H1 (cell line): ENCODE measurements around the gene WNT3A. TPM values are rescaled to one million over a fixed set of nuclear protein-coding genes. Genes with fewer than 3 reads are reported as not detected.

Source experiments
- CTCF ChIA-PET: fragments of 300-600 bp; sonication (Branson Sonifier 250); formaldehyde crosslinking; loops from one replicate; lab custom pipeline; 2021; ENCODE audit not compliant: partially characterized antibody; lab: Charles Lee
- POLR2A ChIA-PET: fragments of 300-600 bp; sonication (Branson Sonifier 250); formaldehyde crosslinking; loops from one replicate; lab custom pipeline; 2021; ENCODE audit warnings: inconsistent platforms; ENCODE audit not compliant: partially characterized antibody; lab: Charles Lee
- DNase-seq, 2 experiments: peaks; one replicate each; pipeline versions ENCODE4 v3.0.0 to v3.0.0-alpha.2; 2010 to 2022; ENCODE audit warnings: low spot score in 2 of 2, low read depth in 1 of 2, mixed read lengths in 1 of 2
- FAIRE-seq: peaks from 2 replicates; lab custom pipeline; 2011; peaks lifted over from hg19 to GRCh38; lab: Jason Lieb, UNC
- H2AFZ ChIP-seq: 2 replicates; pipeline ENCODE4 v1.8.1; 2012; ENCODE audit warnings: low read length, inconsistent platforms
- H2AK5ac ChIP-seq: 2 replicates; pipeline ENCODE4 v1.6.1; 2013; ENCODE audit warnings: low read depth, low read length
- H2BK120ac ChIP-seq: replicated peaks from 2 replicates; pipeline ENCODE3; 2013; ENCODE audit warnings: low read depth, low read length, inconsistent platforms
- H2BK12ac ChIP-seq: 2 replicates; pipeline ENCODE4 v1.6.1; 2013; ENCODE audit warnings: low read depth, low read length
- H2BK15ac ChIP-seq: 2 replicates; pipeline ENCODE4 v1.6.1; 2013; ENCODE audit warnings: low read length
- H2BK20ac ChIP-seq: 2 replicates; pipeline ENCODE4 v1.6.1; 2013; ENCODE audit warnings: low read length
- H2BK5ac ChIP-seq: 2 replicates; pipeline ENCODE4 v1.6.1; 2013; ENCODE audit warnings: low read depth, low read length
- H3K14ac ChIP-seq: 2 replicates; pipeline ENCODE4 v1.6.1; 2013; ENCODE audit warnings: inconsistent platforms; ENCODE audit not compliant: insufficient read length
- H3K18ac ChIP-seq: 2 replicates; pipeline ENCODE4 v1.6.1; 2013; ENCODE audit warnings: low read length; ENCODE audit errors: extremely low read depth
- H3K23ac ChIP-seq: 2 replicates; pipeline ENCODE4 v1.6.1; 2013; ENCODE audit warnings: inconsistent platforms; ENCODE audit not compliant: insufficient read length
- H3K23me2 ChIP-seq: 2 replicates; pipeline ENCODE4 v1.6.1; 2013; ENCODE audit warnings: low read depth, low read length
- H3K27ac ChIP-seq: 2 replicates; pipeline ENCODE4 v1.6.1; 2011; ENCODE audit warnings: low read depth, low read length, inconsistent platforms
- H3K27me3 ChIP-seq, 4 experiments: replicated peaks in 1 of 4; 1 replicate in 1 of 4; 2 replicates in 3 of 4; pipeline versions ENCODE4 v1.6.1 to v1.8.1; 2011 to 2013; ENCODE audit warnings: low read length in 3 of 4, mild to moderate bottlenecking in 3 of 4, inconsistent platforms in 2 of 4, mixed read lengths in 2 of 4, moderate library complexity in 1 of 4; ENCODE audit not compliant: control insufficient read depth in 3 of 4, insufficient read depth in 3 of 4; ENCODE audit errors: extremely low read depth in 1 of 4
- H3K36me3 ChIP-seq, 4 experiments: 2 replicates each; pipeline versions ENCODE4 v1.6.1 to v1.8.1; 2011 to 2013; ENCODE audit warnings: mild to moderate bottlenecking in 4 of 4, low read length in 3 of 4, moderate library complexity in 2 of 4, control low read depth in 1 of 4, inconsistent platforms in 1 of 4; ENCODE audit not compliant: insufficient read depth in 4 of 4, control insufficient read depth in 2 of 4
- H3K4ac ChIP-seq: replicated peaks from 2 replicates; pipeline ENCODE3; 2013; ENCODE audit warnings: low read length, low read depth, mixed read lengths, inconsistent platforms; ENCODE audit not compliant: insufficient read length
- H3K4me1 ChIP-seq, 4 experiments: replicated peaks in 1 of 4; 1 replicate in 1 of 4; 2 replicates in 3 of 4; pipeline versions ENCODE4 v1.6.1 to v1.8.1; 2011 to 2013; ENCODE audit warnings: low read length in 3 of 4, inconsistent platforms in 2 of 4, mixed read lengths in 1 of 4; ENCODE audit not compliant: insufficient read depth in 4 of 4, control insufficient read depth in 3 of 4
- H3K4me2 ChIP-seq, 2 experiments: 2 replicates each; pipeline versions ENCODE4 v1.6.1 to v1.8.1; 2011 to 2013; ENCODE audit warnings: low read depth in 2 of 2, low read length in 2 of 2, control low read depth in 1 of 2, inconsistent platforms in 1 of 2, mild to moderate bottlenecking in 1 of 2; ENCODE audit not compliant: insufficient read depth in 1 of 2
- H3K4me3 ChIP-seq, 4 experiments: fragments of 200-600, 300-600 bp in 1 of 4; sonication (generic), shearing (Covaris generic), sonication (Bioruptor Twin) in 1 of 4; 2 replicates each; pipeline versions ENCODE4 v1.5.1 to v1.8.1; 2011 to 2016; ENCODE audit warnings: low read length in 4 of 4, low read depth in 3 of 4, control low read depth in 2 of 4, inconsistent platforms in 2 of 4, mild to moderate bottlenecking in 2 of 4, mixed read lengths in 1 of 4, moderate library complexity in 1 of 4; ENCODE audit not compliant: insufficient read depth in 2 of 4; ENCODE audit errors: extremely low read depth in 1 of 4
- H3K56ac ChIP-seq: replicated peaks from 2 replicates; pipeline ENCODE3; 2013; ENCODE audit warnings: low read depth, mild to moderate bottlenecking, mixed read lengths, low read length, inconsistent platforms; ENCODE audit not compliant: insufficient read length
- H3K79me1 ChIP-seq: 2 replicates; pipeline ENCODE4 v1.6.1; 2013; ENCODE audit warnings: low read depth, low read length, control low read depth
- H3K79me2 ChIP-seq, 2 experiments: 2 replicates each; pipeline versions ENCODE4 v1.6.1 to v1.8.1; 2012 to 2013; ENCODE audit warnings: low read length in 2 of 2, mild to moderate bottlenecking in 2 of 2, inconsistent platforms in 1 of 2; ENCODE audit not compliant: insufficient read depth in 2 of 2, control insufficient read depth in 1 of 2
- H3K9ac ChIP-seq, 4 experiments: replicated peaks in 1 of 4; 1 replicate in 1 of 4; 2 replicates in 3 of 4; pipeline versions ENCODE4 v1.6.1 to v1.8.1; 2011 to 2013; ENCODE audit warnings: low read depth in 3 of 4, low read length in 3 of 4, control low read depth in 2 of 4, mild to moderate bottlenecking in 2 of 4, moderate library complexity in 2 of 4, inconsistent platforms in 1 of 4; ENCODE audit errors: extremely low read depth in 1 of 4
- H3K9me3 ChIP-seq, 2 experiments: 2 replicates each; pipeline versions ENCODE4 v1.6.1 to v1.8.1; 2012 to 2013; ENCODE audit warnings: mild to moderate bottlenecking in 2 of 2, moderate library complexity in 2 of 2, control low read depth in 1 of 2, inconsistent platforms in 1 of 2, low read depth in 1 of 2, low read length in 1 of 2, mixed read lengths in 1 of 2; ENCODE audit not compliant: insufficient read depth in 2 of 2
- H4K20me1 ChIP-seq, 2 experiments: replicated peaks in 1 of 2; 2 replicates each; pipeline versions ENCODE3 to v1.8.1; 2011 to 2013; ENCODE audit warnings: inconsistent platforms in 2 of 2, low read length in 2 of 2, mild to moderate bottlenecking in 1 of 2; ENCODE audit not compliant: insufficient read depth in 2 of 2, control insufficient read depth in 1 of 2
- H4K5ac ChIP-seq: 2 replicates; pipeline ENCODE4 v1.6.1; 2013; ENCODE audit warnings: low read length, low read depth, mixed read lengths, inconsistent platforms; ENCODE audit not compliant: insufficient read length
- H4K8ac ChIP-seq: 2 replicates; pipeline ENCODE4 v1.8.0; 2013; ENCODE audit warnings: mild to moderate bottlenecking, moderate library complexity, low read length, inconsistent platforms; ENCODE audit not compliant: insufficient read depth; ENCODE audit errors: extremely low read depth
- H4K91ac ChIP-seq: replicated peaks from 2 replicates; pipeline ENCODE3; 2013; ENCODE audit warnings: low read length, mixed read lengths, inconsistent platforms; ENCODE audit not compliant: insufficient read length
- BRCA1 ChIP-seq: IDR thresholded peaks from 2 replicates; pipeline ENCODE4 v1.6.1; 2012; ENCODE audit warnings: low read depth, low read length, improper control_type of control experiment
- CTCF ChIP-seq, 3 experiments: IDR thresholded peaks; 1 replicate in 2 of 3; 2 replicates in 1 of 3; pipeline versions ENCODE4 v1.5.1 to v1.6.1; 2011; ENCODE audit warnings: low read length in 3 of 3, mild to moderate bottlenecking in 3 of 3, inconsistent platforms in 2 of 3, low read depth in 1 of 3, moderate library complexity in 1 of 3; ENCODE audit not compliant: insufficient read depth in 1 of 3; ENCODE audit errors: control extremely low read depth in 1 of 3
- HDAC2 ChIP-seq, 2 experiments: fragments of 300-600 bp in 1 of 2; sonication (generic) in 1 of 2; IDR thresholded peaks; 2 replicates each; pipeline ENCODE4 v1.6.1; 2011 to 2012; ENCODE audit warnings: low read depth in 2 of 2, low read length in 2 of 2, mild to moderate bottlenecking in 2 of 2, moderate library complexity in 2 of 2, borderline replicate concordance in 1 of 2, inconsistent platforms in 1 of 2
- MAX ChIP-seq: IDR thresholded peaks from 2 replicates; pipeline ENCODE4 v1.6.1; 2012; ENCODE audit warnings: inconsistent platforms
- RAD21 ChIP-seq, 2 experiments: IDR thresholded peaks in 1 of 2; conservative IDR thresholded peaks in 1 of 2; 2 replicates each; pipeline ENCODE4 v1.6.1; 2011; ENCODE audit warnings: low read depth in 2 of 2, low read length in 2 of 2, improper control_type of control experiment in 1 of 2, inconsistent platforms in 1 of 2, mild to moderate bottlenecking in 1 of 2, moderate library complexity in 1 of 2
- USF2 ChIP-seq: IDR thresholded peaks from 2 replicates; pipeline ENCODE4 v1.6.1; 2011; ENCODE audit warnings: low read length, improper control_type of control experiment
- WGBS, 2 experiments: shearing (Covaris generic) in 1 of 2; methylation state at CpG; one replicate each; pipeline versions ENCODE4 v1.1.6 to v1.1.7; 2013 to 2015; ENCODE audit warnings: low lambda C conversion rate in 2 of 2, mixed read lengths in 2 of 2, inconsistent platforms in 1 of 2, low coverage in 1 of 2, missing lambda C conversion rate in 1 of 2; ENCODE audit not compliant: insufficient replicate concordance in 2 of 2, insufficient coverage in 1 of 2, insufficient read length in 1 of 2; ENCODE audit errors: extremely low coverage in 1 of 2, missing lambda C conversion rate in 1 of 2; 5-methylcytosine and 5-hydroxymethylcytosine counted together
- polyA plus RNA-seq, 7 experiments: library from polyadenylated mRNA; depleted of rRNA in 3 of 7; stranded (reverse) in 5 of 7; unstranded in 2 of 7; fragments of >200 nt in 5 of 7; fragments of 200-250 nt in 2 of 7; gene quantifications; 1 replicate in 5 of 7; 2 replicates in 1 of 7; 4 replicates in 1 of 7; pipeline versions ENCODE4 v1.2.1 to v1.2.3, GENCODE V29; 2011 to 2013; ENCODE audit warnings: missing spikeins in 2 of 7, mixed read lengths in 2 of 7
- total RNA-seq: library from RNA; stranded (reverse); fragmentation: NEBNext Ultra II Directional; extraction: Animal tissue kit (Norgen Biotek cat#: 25700); gene quantifications from 2 replicates; pipeline ENCODE4 v1.2.1, GENCODE V29; 2021

Gene WNT3A
- total and polyA plus RNA-seq, 2 of the 8 experiments (the other 6 are each of a cell fraction or from before 2014, with no cell fraction given) = 0.08 to 0.19 TPM

- ChIA-PET POLR2A (interaction anchor here (1.0 to 1.6 kb wide), 2 partner anchors 33 to 79 kb away, joined by 3 to 4 read pairs; partner anchors contain the start of gene ARF1), CTCF (interaction anchor here (0.5 to 11.6 kb wide), 48 partner anchors 8 to 1603 kb away, joined by 3 to 197 read pairs (median 4); partner anchors contain the start of gene ARF1)
- FAIRE-seq (no peak), DNase-seq (peak in 1 of 2 experiments; percentile 71)
- Histone ChIP-seq H2AFZ (no peak overlapping the region), H4K91ac (no peak overlapping the region), H3K4me1 (peaks cover 0 to 43% (median 22%) of the 10 kb centered on the region in 4 experiments; a peak in 6 of 7 replicates), H3K79me2 (no peaks in the 10 kb centered on the region), H3K23ac (no peak overlapping the region), H3K27me3 (peaks cover 53 to 94% (median 69%) of the 10 kb centered on the region in 4 experiments), H3K14ac (no peak overlapping the region), H3K79me1 (no peaks in the 10 kb centered on the region), H2AK5ac (no peak overlapping the region), H3K9ac (no peak overlapping the region), H3K4ac (no peak overlapping the region), H3K56ac (no peak overlapping the region), H3K18ac (no peak overlapping the region; the same call in 1 of the 2 replicates), H3K9me3 (no peaks in the 10 kb centered on the region), H4K5ac (no peak overlapping the region), H3K4me2 (peak overlapping the region; percentile 47 to 71), H2BK15ac (no peak overlapping the region), H3K36me3 (peaks cover 0 to 6% (median 0%) of the 10 kb centered on the region in 4 experiments; a peak in 1 of 8 replicates), H4K8ac (peak overlapping the region; percentile 79; the same call in 1 of the 2 replicates), H2BK5ac (no peak overlapping the region), H2BK20ac (no peak overlapping the region), H3K4me3 (peak overlapping the region in 3 of 4 experiments; percentile 0 to 57 (median 10); a peak in 5 of 8 replicates), H2BK12ac (no peak overlapping the region; the same call in 1 of the 2 replicates), H2BK120ac (no peak overlapping the region), H3K27ac (no peak overlapping the region), H3K23me2 (peaks cover 10% of the 10 kb centered on the region; the same call in 1 of the 2 replicates), H4K20me1 (peaks cover 14 to 15% of the 10 kb centered on the region in 2 experiments)
- WGBS, 2 experiments = 22% methylated on average over 12 of the region's 12 CpGs; no CpG with 5 or more reads in 1 of the 2 experiments
- TF ChIP-seq MAX = peak; percentile 26; the same call in 1 of the 2 replicates
- no peak for TF ChIP-seq HDAC2 (IDR thresholded peaks at IDR 0.05; ENCODE audit: borderline replicate concordance in 1 of 2, low read depth in 2 of 2, low read length in 2 of 2)
- TF ChIP-seq CTCF (IDR thresholded peaks at IDR 0.05; ENCODE audit: control extremely low read depth in 1 of 3, insufficient read depth in 1 of 3, low read depth in 1 of 3, low read length in 3 of 3) = peak in 2 of 3 experiments; percentile 77 to 90; a peak in 3 of 4 replicates
- TF ChIP-seq RAD21 (IDR thresholded peaks at IDR 0.05 in 1 of 2, conservative IDR thresholded peaks at IDR 0.05 in 1 of 2; ENCODE audit: low read depth in 2 of 2, low read length in 2 of 2) = peak; percentile 57 to 67
- TF ChIP-seq USF2 = peak; percentile 28; the same call in 1 of the 2 replicates
- no peak; the same call in 1 of the 2 replicates for TF ChIP-seq BRCA1
These were observed 2.4 kb upstream of the WNT3A start for GRCh38 chr1:228004331-228004855.
